Measurements from ENCODE around the gene MRPS16.

DNA sequence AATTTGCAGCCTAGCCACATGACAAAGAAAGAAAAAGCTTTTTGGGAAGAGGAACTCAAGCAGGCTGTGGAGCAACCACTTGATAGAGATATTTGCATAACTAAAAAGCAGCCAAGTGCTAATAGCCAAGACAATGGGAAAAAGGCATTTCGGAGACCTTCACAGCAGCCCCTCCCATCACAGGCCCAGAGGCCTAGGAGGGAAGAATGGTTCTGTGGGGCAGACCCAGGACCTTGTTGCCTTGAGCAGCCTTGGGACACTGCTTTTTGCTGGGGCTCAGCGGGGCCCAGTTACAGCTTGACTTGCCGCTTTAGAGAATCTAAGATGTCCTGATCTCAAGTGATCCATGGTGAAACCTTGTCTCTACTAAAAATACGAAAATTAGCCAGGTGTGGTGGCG lies 46.1 kb downstream of the MRPS16 start:
- TF ChIP-seq, protein P1, sequence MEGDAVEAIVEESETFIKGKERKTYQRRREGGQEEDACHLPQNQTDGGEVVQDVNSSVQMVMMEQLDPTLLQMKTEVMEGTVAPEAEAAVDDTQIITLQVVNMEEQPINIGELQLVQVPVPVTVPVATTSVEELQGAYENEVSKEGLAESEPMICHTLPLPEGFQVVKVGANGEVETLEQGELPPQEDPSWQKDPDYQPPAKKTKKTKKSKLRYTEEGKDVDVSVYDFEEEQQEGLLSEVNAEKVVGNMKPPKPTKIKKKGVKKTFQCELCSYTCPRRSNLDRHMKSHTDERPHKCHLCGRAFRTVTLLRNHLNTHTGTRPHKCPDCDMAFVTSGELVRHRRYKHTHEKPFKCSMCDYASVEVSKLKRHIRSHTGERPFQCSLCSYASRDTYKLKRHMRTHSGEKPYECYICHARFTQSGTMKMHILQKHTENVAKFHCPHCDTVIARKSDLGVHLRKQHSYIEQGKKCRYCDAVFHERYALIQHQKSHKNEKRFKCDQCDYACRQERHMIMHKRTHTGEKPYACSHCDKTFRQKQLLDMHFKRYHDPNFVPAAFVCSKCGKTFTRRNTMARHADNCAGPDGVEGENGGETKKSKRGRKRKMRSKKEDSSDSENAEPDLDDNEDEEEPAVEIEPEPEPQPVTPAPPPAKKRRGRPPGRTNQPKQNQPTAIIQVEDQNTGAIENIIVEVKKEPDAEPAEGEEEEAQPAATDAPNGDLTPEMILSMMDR (conservative IDR thresholded peaks at IDR 0.05; ENCODE audit: low read depth, low read length) = no peak
- no peak for TF ChIP-seq EZH2phosphoT487 (IDR thresholded peaks at IDR 0.05; ENCODE audit: borderline replicate concordance, low read length)
- no peak for TF ChIP-seq EZH2 (IDR thresholded peaks at IDR 0.05; ENCODE audit: low read length, unreplicated experiment)
